ENCODE data around the gene ARNT2.
"Not testable (repeated sequence)": the region's sequence is repeated elsewhere in the genome, so short reads cannot be mapped to it uniquely, and the experiment has no call there.

Gene ARNT2

GRCh38 chr15:80643431-80643951, 239.3 kb downstream of the ARNT2 start:
- no peak for DNase-seq (ENCODE audit: low read depth in 1 of 2, low spot score in 1 of 2)

DNA sequence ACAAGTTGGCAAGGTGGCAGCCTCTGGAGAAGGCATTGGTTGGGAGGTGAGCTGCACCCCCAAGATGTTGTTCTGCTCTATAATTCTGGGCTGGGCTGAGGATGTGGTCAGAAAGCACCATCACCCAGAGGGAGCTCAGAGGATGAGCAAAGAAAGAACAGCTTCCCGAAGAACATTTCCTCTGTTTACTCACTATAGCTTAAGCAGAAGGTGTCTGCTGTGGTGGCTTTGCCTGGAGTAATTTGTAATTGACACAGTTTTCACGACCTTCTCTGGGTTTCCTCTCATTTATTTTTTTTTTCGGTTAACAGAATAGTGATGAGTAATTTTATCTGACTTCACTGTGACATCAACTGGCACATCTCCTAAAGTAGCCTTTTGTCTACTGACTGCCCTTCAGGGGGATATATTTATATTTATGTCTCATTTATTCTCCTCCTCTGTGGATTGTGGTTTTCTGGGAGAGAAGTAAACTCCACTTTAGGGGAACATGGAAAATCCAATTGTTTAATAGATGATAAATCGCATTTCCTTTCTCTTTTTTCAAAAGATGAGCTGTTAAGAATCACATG, 241.4 kb downstream of the ARNT2 start:
- no peak for DNase-seq (ENCODE audit: low read depth in 1 of 2, low spot score in 1 of 2)

DNA sequence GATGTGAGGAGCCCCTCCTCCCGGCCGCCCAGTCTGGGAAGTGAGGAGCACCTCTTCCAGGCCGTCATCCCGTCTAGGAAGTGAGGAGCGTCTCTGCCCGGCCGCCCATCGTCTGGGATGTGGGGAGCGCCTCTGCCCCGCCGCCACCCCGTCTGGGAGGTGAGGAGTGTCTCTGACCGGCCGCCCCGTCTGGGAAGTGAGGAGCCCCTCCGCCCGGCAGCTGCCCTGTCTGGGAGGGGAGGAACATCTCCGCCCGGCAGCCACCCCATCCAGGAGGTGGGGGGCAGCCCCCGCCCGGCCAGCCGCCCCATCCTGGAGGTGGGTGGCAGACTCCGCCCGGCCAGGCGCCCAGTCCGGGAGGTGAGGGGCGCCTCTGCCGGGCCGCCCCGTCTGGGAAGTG, 243.2 kb downstream of the ARNT2 start:
- not testable (repeated sequence) for DNase-seq (ENCODE audit: low read depth in 1 of 2, low spot score in 1 of 2)
